ENCODE measurements around the gene NEK11.

Gene NEK11

GRCh38 chr3:131228522-131228921 lies 201.8 kb downstream of the NEK11 start:
- no peak for FAIRE-seq

GRCh38 chr3:131231710-131232389 lies 205.2 kb downstream of the NEK11 start:
- no peak for FAIRE-seq

DNA sequence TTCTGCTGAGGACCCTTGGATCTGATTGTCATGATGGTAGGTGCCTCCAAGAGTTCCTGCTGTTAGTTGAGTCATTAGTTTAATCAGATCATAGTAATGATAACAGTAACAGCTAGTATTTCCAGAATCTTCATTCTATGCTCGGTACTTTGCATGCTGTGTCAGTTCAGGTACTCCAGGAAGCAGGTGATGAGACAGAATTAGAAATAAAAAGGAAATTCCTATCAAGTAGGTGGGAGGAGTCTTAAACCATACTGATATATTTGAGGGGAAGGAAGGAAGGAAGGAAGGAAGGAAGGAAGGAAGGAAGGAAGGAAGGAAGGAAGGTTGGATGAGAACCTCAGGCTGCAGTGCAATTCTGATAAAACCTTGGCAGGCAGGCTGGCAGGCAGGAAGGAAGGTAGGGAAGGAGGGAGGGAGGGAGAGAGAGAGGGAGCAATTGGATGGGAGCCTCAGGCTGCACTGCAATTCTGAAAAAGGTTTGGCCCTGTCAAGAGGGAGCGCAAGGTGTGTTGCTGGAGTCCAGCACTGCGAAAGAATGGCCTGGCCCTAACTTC lies 206.1 kb downstream of the NEK11 start:
- FAIRE-seq, result no peak

DNA sequence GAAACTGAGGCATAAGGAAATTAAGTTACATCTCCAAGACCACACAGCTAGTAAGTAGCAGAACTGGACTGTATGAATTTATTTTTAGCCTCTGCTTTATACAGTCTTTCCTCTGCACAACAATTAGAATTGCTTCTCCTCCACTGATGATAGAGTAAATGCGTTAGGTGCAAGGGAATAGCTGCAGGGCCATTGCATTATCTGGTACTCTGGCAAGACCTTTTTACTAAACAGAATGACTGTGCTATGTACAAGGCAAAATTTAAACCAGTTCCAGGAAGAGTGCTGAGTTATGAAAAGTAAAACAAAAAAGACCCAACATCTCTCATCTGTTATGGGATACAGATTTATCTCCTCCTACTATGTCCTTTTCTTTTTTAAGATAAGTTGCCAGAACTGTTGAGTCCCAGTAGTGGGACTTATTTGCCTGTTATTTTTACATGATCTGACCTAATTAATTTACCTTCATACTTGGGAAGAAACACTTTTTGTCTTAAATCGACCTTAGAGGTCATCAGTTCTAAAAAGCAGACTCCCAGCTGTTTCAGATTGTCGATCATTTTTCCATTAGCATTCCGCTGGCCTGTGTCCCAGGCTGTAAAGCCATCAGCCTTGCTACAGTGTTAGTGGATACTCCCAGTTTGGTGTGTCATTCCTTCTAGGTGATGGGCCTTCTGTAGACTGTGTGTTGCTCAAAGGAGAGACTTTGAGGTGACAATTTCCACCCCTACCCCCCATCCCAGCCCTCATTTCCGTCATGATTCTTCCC lies 207.4 kb downstream of the NEK11 start:
- FAIRE-seq, result no peak

GRCh38 chr3:131236421-131236820 lies 209.7 kb downstream of the NEK11 start:
- FAIRE-seq, result no peak

GRCh38 chr3:131238496-131238895 lies 211.8 kb downstream of the NEK11 start:
- no peak for FAIRE-seq

DNA sequence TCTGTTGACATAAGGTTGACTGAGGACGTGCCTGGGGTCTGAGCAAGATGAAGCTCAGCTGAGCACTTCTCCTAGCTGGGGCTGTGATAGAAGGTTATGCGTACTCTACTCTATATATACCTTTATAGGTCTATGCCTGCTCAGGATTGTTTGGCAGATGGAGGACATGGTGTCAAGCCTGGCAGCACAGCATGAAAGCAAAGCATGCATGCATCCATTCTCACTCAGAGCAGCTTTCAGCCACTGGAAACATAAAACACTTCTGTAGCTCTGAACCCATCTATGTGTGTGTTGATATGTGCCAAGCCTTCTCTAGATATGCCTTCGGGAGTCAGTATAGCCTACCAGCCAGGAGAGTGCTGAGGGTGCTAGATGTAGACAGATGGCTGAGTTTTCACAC lies 212.6 kb downstream of the NEK11 start:
- no peak for FAIRE-seq

DNA sequence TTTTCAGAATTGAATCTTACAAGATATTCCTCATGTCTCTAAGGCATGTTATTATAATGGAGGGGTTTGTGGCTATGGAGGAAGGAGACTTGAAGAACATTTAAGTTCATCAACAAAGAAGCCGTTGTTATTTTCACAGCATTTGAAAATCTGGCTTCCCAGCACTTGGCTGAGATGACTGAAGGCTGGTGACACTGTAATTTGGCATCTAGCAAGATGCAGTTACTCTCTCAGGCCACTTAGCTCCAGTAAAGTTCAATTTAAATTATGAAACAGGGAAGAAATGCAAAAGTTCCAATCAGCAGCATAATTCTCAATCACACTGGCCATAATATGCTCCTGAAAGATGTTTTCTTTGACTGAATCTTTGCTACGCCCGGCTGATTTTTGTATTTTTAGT lies 215.5 kb downstream of the NEK11 start:
- FAIRE-seq, result no peak

DNA sequence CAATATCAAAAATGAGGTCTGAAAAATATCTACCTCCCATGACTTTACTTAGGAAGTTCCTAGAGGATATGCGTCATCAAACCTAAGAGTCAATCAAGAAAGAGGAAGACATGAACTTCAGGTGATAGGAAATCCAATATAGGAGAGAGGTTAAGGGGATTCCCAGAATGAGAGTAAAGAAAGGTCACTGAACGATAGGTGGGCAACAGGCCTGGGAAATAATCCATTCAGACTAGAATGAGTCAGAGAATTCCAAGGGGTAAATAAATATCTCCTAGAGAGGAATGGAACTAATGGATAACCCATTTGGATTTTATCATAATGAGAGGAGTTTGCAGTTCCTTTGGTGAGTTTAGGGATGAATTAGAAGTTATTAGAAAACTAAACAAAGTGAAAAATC lies 223.8 kb downstream of the NEK11 start:
- FAIRE-seq, result no peak

GRCh38 chr3:131260525-131260924 lies 233.8 kb downstream of the NEK11 start:
- no peak for FAIRE-seq

GRCh38 chr3:131261104-131261503 lies 234.4 kb downstream of the NEK11 start:
- FAIRE-seq, result no peak

- no peak for FAIRE-seq
Observed at GRCh38 chr3:131275556-131275955, 248.9 kb downstream of the NEK11 start.

DNA sequence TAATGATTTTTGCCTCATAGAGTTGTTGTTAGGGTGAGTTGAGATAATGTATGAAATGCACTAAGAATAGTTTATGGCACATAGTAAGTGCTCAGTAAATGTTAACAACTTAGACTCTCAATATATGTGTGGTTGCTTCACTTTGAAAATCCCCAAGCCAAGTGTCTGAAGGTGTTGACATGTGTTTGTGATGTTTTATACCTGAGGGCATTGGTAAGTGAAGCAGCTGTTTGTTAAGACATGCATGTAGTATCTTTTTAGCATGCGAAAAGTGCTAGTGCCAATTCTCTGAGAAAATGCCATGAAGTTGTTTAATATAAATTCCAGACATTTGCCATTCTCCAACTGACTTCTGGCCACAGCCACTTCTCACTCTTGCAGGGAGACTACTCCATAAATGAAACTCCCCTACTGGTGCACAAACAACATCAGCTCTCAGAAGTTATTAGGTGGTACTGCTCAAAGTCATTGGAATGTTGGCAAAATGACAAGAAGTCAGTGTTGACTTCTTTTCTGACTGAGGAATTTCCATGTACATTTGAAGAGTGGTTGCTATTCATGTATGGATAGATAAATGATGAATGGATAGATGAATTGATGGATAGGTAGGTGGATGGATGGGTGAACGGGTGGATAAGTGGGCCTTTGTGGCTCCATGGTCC lies 251.3 kb downstream of the NEK11 start:
- FAIRE-seq, result no peak

DNA sequence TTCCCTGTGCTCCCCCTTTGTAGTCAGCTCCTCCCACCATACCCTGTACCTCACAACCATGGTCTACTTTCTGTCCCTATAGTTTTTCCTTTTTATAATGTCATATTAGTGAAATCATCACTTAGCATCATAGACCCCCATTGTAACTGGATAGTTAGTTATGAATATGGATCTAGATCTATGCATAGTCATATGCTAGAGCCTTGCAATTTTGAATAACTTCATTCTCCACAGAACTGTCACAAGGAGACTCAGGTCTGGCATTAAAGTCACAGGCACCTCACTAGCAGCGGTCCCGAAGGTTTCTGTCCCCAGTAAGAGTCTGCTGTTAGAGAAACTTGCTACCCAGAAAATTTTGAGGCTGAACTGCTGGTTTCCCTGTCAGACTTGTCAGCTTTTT lies 252.9 kb downstream of the NEK11 start:
- FAIRE-seq, result no peak

DNA sequence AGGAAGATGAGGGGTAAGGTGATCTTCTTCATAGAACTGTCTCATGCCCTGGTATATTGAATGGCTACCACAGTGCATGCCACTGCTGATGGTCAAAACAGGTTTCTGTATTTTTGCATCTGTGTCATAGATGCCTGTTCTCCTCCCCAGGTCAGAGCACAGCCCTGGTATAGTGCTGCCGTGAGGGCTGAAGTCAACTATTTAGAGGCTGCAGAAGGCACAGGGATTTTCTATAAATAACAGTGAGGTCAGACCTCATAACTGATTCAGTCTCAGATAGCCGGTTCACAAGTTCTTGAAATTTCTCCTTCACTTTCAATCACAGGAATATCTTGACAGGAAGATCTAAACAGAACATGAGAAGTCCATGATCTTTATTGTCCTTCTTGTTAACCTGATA lies 255.7 kb downstream of the NEK11 start:
- FAIRE-seq, result no peak

DNA sequence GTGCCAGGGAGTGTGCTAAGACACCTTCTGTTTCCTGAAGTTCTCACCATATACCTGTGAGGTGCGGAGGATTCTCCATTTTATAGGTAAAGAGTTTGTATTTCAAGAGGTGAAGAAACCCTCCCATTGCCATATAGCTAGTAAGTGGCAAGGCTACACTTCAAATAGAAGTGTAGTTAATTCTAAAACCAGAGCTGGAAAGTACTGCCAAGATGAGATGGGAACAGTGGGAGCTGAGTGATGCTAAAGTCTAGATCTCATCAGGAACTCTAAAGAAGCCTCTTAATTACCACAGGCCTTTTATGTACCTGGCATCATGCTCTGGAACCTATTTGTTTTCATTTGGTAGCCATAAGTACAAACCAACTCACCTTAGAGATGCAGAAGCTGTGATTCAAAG lies 256.3 kb downstream of the NEK11 start:
- no peak for FAIRE-seq

- FAIRE-seq, result no peak
Observed at GRCh38 chr3:131283862-131284261, 257.2 kb downstream of the NEK11 start.

- no peak for FAIRE-seq
Observed at GRCh38 chr3:131284302-131284701, 257.6 kb downstream of the NEK11 start.

DNA sequence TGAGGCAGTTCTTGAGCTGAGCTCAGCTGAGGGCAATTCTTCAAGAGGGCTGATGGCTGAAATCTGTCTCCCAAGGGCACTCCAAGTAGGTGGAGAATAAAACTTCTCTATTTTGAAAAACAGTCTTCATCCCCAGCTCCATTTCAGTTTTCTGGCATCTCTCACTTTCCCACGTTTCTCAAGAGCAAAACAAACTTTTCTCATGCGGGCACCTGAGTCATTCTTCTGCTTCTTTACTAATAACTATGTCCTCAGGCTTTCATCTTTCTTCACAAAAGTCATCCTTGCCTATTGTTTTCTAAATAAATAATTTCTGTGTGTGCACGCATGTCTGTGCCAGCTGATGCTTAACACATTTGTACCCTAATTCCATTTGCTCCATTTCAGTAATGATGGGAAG lies 258.8 kb downstream of the NEK11 start:
- FAIRE-seq, result no peak

GRCh38 chr3:131299836-131300235 lies 273.2 kb downstream of the NEK11 start:
- FAIRE-seq, result no peak

- no peak for FAIRE-seq
Observed at GRCh38 chr3:131303848-131304247, 277.2 kb downstream of the NEK11 start.

- FAIRE-seq, result no peak
Observed at GRCh38 chr3:131304890-131305289, 278.2 kb downstream of the NEK11 start.

DNA sequence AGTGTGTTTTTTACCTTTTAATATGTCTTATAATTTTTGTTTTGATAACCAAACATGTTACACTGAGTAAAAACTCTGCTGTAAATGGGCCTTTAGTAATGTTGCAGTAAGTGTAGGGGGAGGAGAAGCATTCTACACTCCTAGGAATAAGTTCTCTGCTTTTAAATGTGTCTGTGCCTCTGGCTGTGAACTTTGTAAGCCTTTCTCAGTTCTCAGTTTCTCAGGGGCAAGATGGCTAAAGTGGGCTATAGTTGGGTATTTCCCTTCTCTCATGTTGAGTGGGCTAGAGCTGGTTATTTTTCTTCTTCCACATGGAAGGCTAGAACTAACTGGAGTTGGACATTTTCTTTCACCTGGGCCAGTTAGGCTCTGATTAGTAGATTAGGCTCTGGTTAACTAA lies 279.6 kb downstream of the NEK11 start:
- no peak for FAIRE-seq

GRCh38 chr3:131314318-131314717 lies 287.6 kb downstream of the NEK11 start:
- no peak for FAIRE-seq

Data from islet of Langerhans (tissue), 1 donor.